Ovary (tissue), 9 donors: ENCODE results near the gene COL15A1. TPM values are rescaled to one million over a fixed set of nuclear protein-coding genes. Genes with fewer than 3 reads are reported as not detected.

Experiments used
- DNase-seq, 5 donors: peaks; one replicate each; pipeline ENCODE4 v3.0.0-alpha.2; 2019 to 2020
- H3K27ac ChIP-seq, 2 donors: fragments of 200-600 bp; one replicate each; pipeline versions ENCODE4 v1.5.1 to v1.8.0; 2019 to 2022
- H3K27me3 ChIP-seq: fragments of 200-600 bp; one replicate; pipeline ENCODE4 v1.8.0; 2022
- H3K36me3 ChIP-seq: fragments of 200-600 bp; sonication (generic); one replicate; pipeline ENCODE4 v1.5.1; 2019
- H3K4me1 ChIP-seq: one replicate; pipeline ENCODE4 v1.8.1; 2013; ENCODE audit warnings: mild to moderate bottlenecking, moderate library complexity; ENCODE audit not compliant: insufficient read depth
- H3K4me3 ChIP-seq: fragments of 200-600 bp; sonication (generic); one replicate; pipeline ENCODE4 v1.5.1; 2017
- H3K9me3 ChIP-seq, 2 donors: fragments of 200-600 bp in 1 of 2; sonication (generic) in 1 of 2; one replicate each; pipeline versions ENCODE4 v1.5.1 to v1.8.1; 2013 to 2019; ENCODE audit warnings: mild to moderate bottlenecking in 1 of 2, moderate library complexity in 1 of 2
- EP300 ChIP-seq: sonication (generic); formaldehyde crosslinking; IDR thresholded peaks from one replicate; pipeline ENCODE4 v1.6.1; 2017; ENCODE audit warnings: antibody characterized with exemption
- POLR2A ChIP-seq: fragments of 450-650 bp; IDR thresholded peaks from one replicate; pipeline ENCODE4 v1.6.1; 2017; ENCODE audit warnings: antibody characterized with exemption, mild to moderate bottlenecking, moderate library complexity
- WGBS, 3 donors: extraction: QIAGEN DNeasy Blood & Tissue Kit in 1 of 3; methylation state at CpG; one replicate each; pipeline versions ENCODE4 v1.1.5 to v1.1.7; 2013 to 2017; 5-methylcytosine and 5-hydroxymethylcytosine counted together
- intact Hi-C, 4 donors: fragments of 100-400 bp; cut with DNase I; formaldehyde crosslinking; loops; one replicate each; pipeline versions ENCODE4 v1.11.0 to v1.15.1; 2022 to 2023
- polyA plus RNA-seq, 2 donors: library from polyadenylated mRNA; stranded (reverse); fragments of 200-250 nt in 1 of 2; fragments of 350-450 nt in 1 of 2; fragmentation: Illumina TruSeq in 1 of 2; extraction: RNeasy Lipid Tissue Mini Kit (QIAGEN cat#74804) in 1 of 2; gene quantifications; one replicate each; pipeline ENCODE4 v1.2.3, GENCODE V29; 2013 to 2014
- total RNA-seq, 7 donors: library from RNA; depleted of rRNA in 2 of 7; stranded (reverse); fragments of >200 nt in 2 of 7; fragmentation: NEBNext Ultra II Directional in 3 of 7; extraction: Animal tissue kit (Norgen Biotek cat#: 25700) in 3 of 7; gene quantifications; one replicate each; pipeline versions ENCODE4 v1.1.0 to v1.2.4, GENCODE V29; 2016 to 2023
- TF ChIP-seq, protein P1 (sequence below), 3 donors: fragments of 450-650 bp in 2 of 3; fragments of 200-600 bp in 1 of 3; IDR thresholded peaks; one replicate each; pipeline versions ENCODE4 v1.5.1 to v1.8.0; 2016 to 2022; ENCODE audit warnings: antibody characterized with exemption in 3 of 3, mild to moderate bottlenecking in 1 of 3
- donor health status: DM: no; HTN: no; CAD: no; lungs with moderate emphysema.
- donor health status: DM: no; HTN: no; CAD: no.
- donor health status: Bipolar disorder and iron deficiency.
- donor health status: DM: yes; HTN: yes; CAD: no.
- donor health status: DM: no; HTN: no; CAD: no.
- donor health status: DM: yes; HTN: yes; CAD: no.

The COL15A1 gene
- total and polyA plus RNA-seq, 9 donors: 12.8 to 195 (median 48.6) TPM

GRCh38 chr9:98973576-98973975, 29.9 kb downstream of the COL15A1 start:
- Histone ChIP-seq H3K4me3 (no peak overlapping the region), H3K27me3 (no peaks in the 10 kb centered on the region), H3K9me3 (no peaks in the 10 kb centered on the region), H3K36me3 (no peaks in the 10 kb centered on the region), H3K4me1 (peaks cover 6% of the 10 kb centered on the region), H3K27ac (no peak overlapping the region)
- intact Hi-C loops: loop anchor here in 3 of 4 donors (5.0 to 10.0 kb wide), 3 partner anchors 49 to 111 kb away; no protein-coding TSS in a partner anchor
- 73 to 91% (median 82%) methylated on average over 6 of the region's 6 CpGs for WGBS, 3 donors
- peak in 1 of 5 donors; percentile 26 for DNase-seq
- no peak for TF ChIP-seq POLR2A
- no peak for TF ChIP-seq EP300
- TF ChIP-seq, protein P1, sequence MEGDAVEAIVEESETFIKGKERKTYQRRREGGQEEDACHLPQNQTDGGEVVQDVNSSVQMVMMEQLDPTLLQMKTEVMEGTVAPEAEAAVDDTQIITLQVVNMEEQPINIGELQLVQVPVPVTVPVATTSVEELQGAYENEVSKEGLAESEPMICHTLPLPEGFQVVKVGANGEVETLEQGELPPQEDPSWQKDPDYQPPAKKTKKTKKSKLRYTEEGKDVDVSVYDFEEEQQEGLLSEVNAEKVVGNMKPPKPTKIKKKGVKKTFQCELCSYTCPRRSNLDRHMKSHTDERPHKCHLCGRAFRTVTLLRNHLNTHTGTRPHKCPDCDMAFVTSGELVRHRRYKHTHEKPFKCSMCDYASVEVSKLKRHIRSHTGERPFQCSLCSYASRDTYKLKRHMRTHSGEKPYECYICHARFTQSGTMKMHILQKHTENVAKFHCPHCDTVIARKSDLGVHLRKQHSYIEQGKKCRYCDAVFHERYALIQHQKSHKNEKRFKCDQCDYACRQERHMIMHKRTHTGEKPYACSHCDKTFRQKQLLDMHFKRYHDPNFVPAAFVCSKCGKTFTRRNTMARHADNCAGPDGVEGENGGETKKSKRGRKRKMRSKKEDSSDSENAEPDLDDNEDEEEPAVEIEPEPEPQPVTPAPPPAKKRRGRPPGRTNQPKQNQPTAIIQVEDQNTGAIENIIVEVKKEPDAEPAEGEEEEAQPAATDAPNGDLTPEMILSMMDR (IDR thresholded peaks at IDR 0.05): no peak

DNA sequence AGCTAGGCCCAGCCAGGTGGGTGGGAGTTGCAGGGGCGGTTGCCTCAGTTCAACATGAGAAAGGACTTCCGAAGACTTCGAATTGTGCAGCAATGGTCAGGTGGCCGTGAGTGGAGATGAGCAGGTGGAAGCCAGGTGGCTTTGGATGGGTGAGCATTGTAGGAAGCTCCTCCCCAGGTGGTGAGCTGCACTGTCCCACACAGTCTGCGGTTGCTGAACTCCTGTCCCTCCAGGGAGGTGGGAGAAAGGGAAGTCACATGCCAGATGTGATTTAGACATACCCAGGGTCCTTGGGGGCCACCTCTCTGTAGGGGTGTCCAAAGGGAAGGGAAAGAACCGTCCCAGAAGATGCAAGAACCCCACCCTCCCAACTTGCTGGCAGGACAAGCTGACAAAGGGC, 30.4 kb downstream of the COL15A1 start:
- Histone ChIP-seq H3K27ac (no peak overlapping the region), H3K27me3 (no peaks in the 10 kb centered on the region), H3K9me3 (no peaks in the 10 kb centered on the region), H3K36me3 (no peaks in the 10 kb centered on the region), H3K4me1 (peaks cover 6% of the 10 kb centered on the region), H3K4me3 (no peak overlapping the region)
- intact Hi-C loops: loop anchor here in 3 of 4 donors (5.0 to 10.0 kb wide), 3 partner anchors 49 to 112 kb away; no protein-coding TSS in a partner anchor
- TF ChIP-seq EP300 (no peak), POLR2A (no peak)
- TF ChIP-seq, protein P1 (IDR thresholded peaks at IDR 0.05): no peak
- WGBS, 3 donors: 88 to 92% (median 91%) methylated on average over 6 of the region's 6 CpGs
- peak in 1 of 5 donors; percentile 23 for DNase-seq

DNA sequence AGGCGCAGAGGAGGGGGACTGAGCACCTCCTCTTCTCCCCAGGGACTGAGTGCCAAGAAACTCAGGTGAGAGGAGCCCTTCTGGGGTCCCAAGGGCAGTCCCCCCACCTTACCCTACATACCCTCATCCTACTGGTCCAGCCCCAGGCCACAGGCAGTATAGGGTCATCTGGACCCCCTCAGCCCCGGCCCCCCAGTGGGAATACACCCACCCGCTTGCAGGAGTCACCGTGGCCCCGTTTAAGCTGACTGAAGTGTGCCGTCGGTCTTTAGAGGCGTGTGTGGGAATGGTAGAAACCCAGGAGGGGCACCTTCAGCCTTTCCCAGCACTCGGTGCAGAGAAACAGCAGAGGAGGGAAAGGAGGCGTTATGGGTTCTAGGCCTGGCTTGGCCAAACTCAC, 30.8 kb downstream of the COL15A1 start:
- Histone ChIP-seq H3K27me3 (no peaks in the 10 kb centered on the region), H3K4me3 (peak overlapping the region; percentile 19), H3K36me3 (no peaks in the 10 kb centered on the region), H3K4me1 (peaks cover 6% of the 10 kb centered on the region), H3K9me3 (no peaks in the 10 kb centered on the region), H3K27ac (no peak overlapping the region)
- intact Hi-C loops: loop anchor here in 3 of 4 donors (5.0 to 10.0 kb wide), 3 partner anchors 50 to 112 kb away; no protein-coding TSS in a partner anchor
- peak in 3 of 5 donors; percentile 32 to 48 (median 41) for DNase-seq
- 67 to 72% (median 69%) methylated on average over 10 of the region's 10 CpGs for WGBS, 3 donors
- TF ChIP-seq, protein P1 (IDR thresholded peaks at IDR 0.05): no peak
- TF ChIP-seq POLR2A (no peak), EP300 (no peak)

DNA sequence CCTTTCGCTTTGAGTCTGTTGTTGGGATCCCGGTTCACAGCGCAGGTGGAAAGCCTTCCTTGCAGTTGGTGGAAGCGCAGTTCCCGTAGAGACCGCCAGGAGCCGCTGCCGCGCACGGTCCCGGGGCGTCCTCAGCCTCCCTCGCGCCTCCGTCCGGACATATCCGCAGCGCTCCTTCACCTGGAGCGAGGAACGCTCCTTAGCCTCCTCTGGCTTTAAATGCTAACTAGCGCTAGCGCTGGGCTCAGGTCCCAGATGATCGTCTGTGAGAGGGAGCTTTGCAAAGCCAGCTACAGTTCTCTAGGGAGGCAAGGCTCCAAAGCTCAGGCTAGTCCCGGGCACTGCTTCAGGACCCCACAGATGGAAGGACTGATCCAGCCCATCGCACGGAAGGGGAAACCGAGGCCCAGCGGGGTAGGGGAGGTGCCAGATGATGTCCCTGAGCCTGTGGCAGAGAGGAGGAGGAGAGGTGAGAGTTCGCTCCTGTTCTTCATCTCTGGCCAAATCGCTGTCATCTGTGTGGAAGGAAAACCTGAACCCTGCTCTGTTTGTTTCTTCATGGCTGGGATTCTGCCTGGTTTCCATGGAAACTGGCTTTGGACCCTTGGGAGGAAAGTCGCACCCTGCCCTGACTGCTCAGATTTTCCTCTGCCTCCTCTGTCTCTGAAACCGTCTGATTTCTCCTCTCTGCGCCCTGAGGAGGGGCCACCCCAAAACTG, 31.4 kb downstream of the COL15A1 start:
- Histone ChIP-seq H3K4me3 (peak overlapping the region; percentile 19), H3K4me1 (peaks cover 6% of the 10 kb centered on the region)
- WGBS, 3 donors: 9 to 13% (median 10%) methylated on average over 33 of the region's 33 CpGs

More for the DNA sequence above, 31.4 kb downstream of the COL15A1 start:
- peak; percentile 80 to 93 (median 89) for DNase-seq
- Histone ChIP-seq H3K27ac (no peak overlapping the region), H3K36me3 (no peaks in the 10 kb centered on the region), H3K9me3 (no peaks in the 10 kb centered on the region), H3K27me3 (no peaks in the 10 kb centered on the region)
- intact Hi-C loops: loop anchor here in 3 of 4 donors (5.0 to 10.0 kb wide), 3 partner anchors 50 to 113 kb away; no protein-coding TSS in a partner anchor
- TF ChIP-seq EP300: no peak
- TF ChIP-seq, protein P1 (IDR thresholded peaks at IDR 0.05): peak; percentile 95 to 97 (median 96)
